HCT116 (cell line): ENCODE results near the gene USF2. TPM values are rescaled to one million over a fixed set of nuclear protein-coding genes. Genes with fewer than 3 reads are reported as not detected.

Source experiments
- ATAC-seq: fragments of 200-7000 bp; cut with Tn5 transposase; 2 replicates; pipeline ENCODE4 v1.9.1; 2020; ENCODE audit warnings: mild to moderate bottlenecking, moderate library complexity
- BruUV-seq: library from RNA; stranded (reverse); fragments of 400-500 nt; replicated peaks from 2 replicates; lab custom pipeline; 2021; lab: Mats Ljungman, UMichigan
- CTCF ChIA-PET: fragments of 300-600 bp; sonication (Branson Sonifier 250); formaldehyde crosslinking; loops from one replicate; lab custom pipeline; 2021; ENCODE audit warnings: antibody characterized with exemption; lab: Charles Lee
- POLR2A ChIA-PET: fragments of 300-600, 350-600 bp; sonication (Branson Sonifier 250); formaldehyde crosslinking; loops from one replicate; lab custom pipeline; 2021; ENCODE audit warnings: antibody characterized with exemption; lab: Charles Lee
- RAD21 ChIA-PET, 2 experiments: fragments of 300-600 bp; sonication (Branson Sonifier 250); formaldehyde crosslinking; loops; one replicate each; lab custom pipeline; 2023; ENCODE audit warnings: low total read pairs in 2 of 2; ENCODE audit not compliant: uncharacterized antibody in 2 of 2, unreplicated experiment in 2 of 2, low non-redundant PET in 1 of 2; lab: Charles Lee
- DNase-seq: peaks from one replicate; pipeline ENCODE4 v3.0.0-alpha.2; 2010; ENCODE audit warnings: low read depth, low spot score
- H2AFZ ChIP-seq: fragments of 200-600 bp; shearing (Covaris generic), sonication (generic); 2 replicates; pipeline ENCODE4 v1.6.1; 2017; ENCODE audit warnings: low read depth, mixed run types, mixed read lengths, antibody characterized with exemption, low read length; ENCODE audit not compliant: poor library complexity, severe bottlenecking
- H3K27ac ChIP-seq: 2 replicates; pipeline ENCODE4 v1.5.1; 2012; ENCODE audit warnings: low read depth, low read length
- H3K27me3 ChIP-seq: fragments of 200-600 bp; sonication (generic); 2 replicates; pipeline ENCODE4 v1.6.1; 2016; ENCODE audit warnings: mixed run types, low read length, mixed read lengths; ENCODE audit not compliant: insufficient read depth
- H3K36me3 ChIP-seq, 2 experiments: fragments of 200-500 bp in 1 of 2; fragments of 200-600 bp in 1 of 2; sonication (Bioruptor generic) in 1 of 2; sonication (generic) in 1 of 2; 2 replicates each; pipeline versions ENCODE4 v1.5.1 to v1.6.1; 2014 to 2016; ENCODE audit warnings: low read length in 2 of 2, inconsistent platforms in 1 of 2, mixed read lengths in 1 of 2, mixed run types in 1 of 2; ENCODE audit not compliant: insufficient read depth in 2 of 2, control insufficient read depth in 1 of 2
- H3K4me1 ChIP-seq, 2 experiments: fragments of 200-600 bp in 1 of 2; sonication (generic) in 1 of 2; 2 replicates each; pipeline versions ENCODE4 v1.5.1 to v1.6.1; 2012 to 2017; ENCODE audit warnings: low read length in 2 of 2, inconsistent platforms in 1 of 2, mild to moderate bottlenecking in 1 of 2, mixed read lengths in 1 of 2, mixed run types in 1 of 2, moderate library complexity in 1 of 2; ENCODE audit not compliant: insufficient read depth in 2 of 2, control insufficient read depth in 1 of 2
- H3K4me2 ChIP-seq: fragments of 200-600 bp; sonication (generic); 2 replicates; pipeline ENCODE4 v1.6.1; 2017; ENCODE audit warnings: mixed run types, low read length, mixed read lengths
- H3K4me3 ChIP-seq, 2 experiments: fragments of 200-600 bp in 1 of 2; sonication (generic) in 1 of 2; replicated peaks in 1 of 2; 2 replicates each; pipeline ENCODE4 v1.5.1; 2011 to 2016; ENCODE audit warnings: low read length in 2 of 2, control low read depth in 1 of 2, low read depth in 1 of 2, mild to moderate bottlenecking in 1 of 2, mixed read lengths in 1 of 2, mixed run types in 1 of 2
- H3K79me2 ChIP-seq: fragments of 200-600 bp; sonication (generic); 2 replicates; pipeline ENCODE4 v1.6.1; 2017; ENCODE audit warnings: mild to moderate bottlenecking, mixed run types, low read length, moderate library complexity, mixed read lengths; ENCODE audit not compliant: insufficient read depth
- H3K9ac ChIP-seq: fragments of 200-600 bp; sonication (generic); 2 replicates; pipeline ENCODE4 v1.6.1; 2016; ENCODE audit warnings: low read length, mixed read lengths
- H3K9me2 ChIP-seq: fragments of 200-600 bp; sonication (generic), shearing (Covaris generic); 2 replicates; pipeline ENCODE4 v1.6.1; 2017; ENCODE audit warnings: mixed run types, mild to moderate bottlenecking, moderate library complexity; ENCODE audit not compliant: insufficient read depth
- H3K9me3 ChIP-seq, 2 experiments: fragments of 200-500 bp in 1 of 2; fragments of 200-600 bp in 1 of 2; sonication (Bioruptor generic) in 1 of 2; sonication (generic) in 1 of 2; 2 replicates each; pipeline ENCODE4 v1.6.1; 2014 to 2017; ENCODE audit warnings: low read length in 2 of 2, mixed read lengths in 2 of 2, inconsistent platforms in 1 of 2, low read depth in 1 of 2, mild to moderate bottlenecking in 1 of 2, mixed run types in 1 of 2, moderate library complexity in 1 of 2; ENCODE audit not compliant: control insufficient read depth in 1 of 2, insufficient read depth in 1 of 2
- H4K20me1 ChIP-seq: fragments of 200-600 bp; sonication (generic), shearing (Covaris generic); 2 replicates; pipeline ENCODE4 v1.6.1; 2017; ENCODE audit warnings: mixed run types, mild to moderate bottlenecking, moderate library complexity; ENCODE audit not compliant: insufficient read depth
- CBX3 ChIP-seq: IDR thresholded peaks from 2 replicates; pipeline ENCODE4 v1.6.1; 2012; ENCODE audit warnings: low read depth
- CEBPB ChIP-seq: IDR thresholded peaks from 2 replicates; pipeline ENCODE4 v1.6.1; 2012; ENCODE audit warnings: low read depth
- EGR1 ChIP-seq: IDR thresholded peaks from 2 replicates; pipeline ENCODE4 v1.6.1; 2012; ENCODE audit warnings: low read depth
- ELF1 ChIP-seq: IDR thresholded peaks from 2 replicates; pipeline ENCODE4 v1.6.1; 2012; ENCODE audit warnings: low read depth, borderline replicate concordance
- EZH2 ChIP-seq: fragments of 200-600 bp; sonication (generic); IDR thresholded peaks from 2 replicates; pipeline ENCODE4 v1.6.1; 2017; ENCODE audit warnings: antibody characterized with exemption, mixed run types
- FOSL1 ChIP-seq: IDR thresholded peaks from 2 replicates; pipeline ENCODE4 v1.6.1; 2012; ENCODE audit warnings: low read depth
- JUND ChIP-seq: IDR thresholded peaks from 2 replicates; pipeline ENCODE4 v1.6.1; 2012
- POLR2A ChIP-seq: IDR thresholded peaks from 2 replicates; pipeline ENCODE4 v1.7.0; 2011; ENCODE audit warnings: borderline replicate concordance; ENCODE audit not compliant: insufficient read depth, insufficient read length; ENCODE audit errors: extremely low read depth
- POLR2AphosphoS5 ChIP-seq: IDR thresholded peaks from 2 replicates; pipeline ENCODE4 v1.6.1; 2011; ENCODE audit warnings: mild to moderate bottlenecking, low read depth, low read length, moderate library complexity
- RAD21 ChIP-seq: IDR thresholded peaks from 2 replicates; pipeline ENCODE4 v1.6.1; 2012; ENCODE audit warnings: low read depth, mild to moderate bottlenecking
- SIN3A ChIP-seq: IDR thresholded peaks from 2 replicates; pipeline ENCODE4 v1.6.1; 2012; ENCODE audit warnings: low read depth
- SP1 ChIP-seq: IDR thresholded peaks from 2 replicates; pipeline ENCODE4 v1.6.1; 2012; ENCODE audit warnings: low read depth
- ZFX ChIP-seq: fragments of 450-650 bp; IDR thresholded peaks from 2 replicates; pipeline ENCODE4 v1.6.1; 2017
- ZNF274 ChIP-seq: fragments of 200-500 bp; sonication (Bioruptor generic); IDR thresholded peaks from 2 replicates; pipeline ENCODE4 v1.6.1; 2014; ENCODE audit warnings: mild to moderate bottlenecking, low read depth, low read length, inconsistent platforms
- intact Hi-C: fragments of 100-400 bp; cut with micrococcal nuclease; formaldehyde crosslinking; loops from 2 replicates; pipeline ENCODE4 v1.10.0; 2022
- total RNA-seq: library from RNA; stranded (reverse); gene quantifications from one replicate; pipeline ENCODE4 v1.2.1, GENCODE V29; 2021; ENCODE audit not compliant: unreplicated experiment
- TF ChIP-seq, protein P1 (sequence below): IDR thresholded peaks from 2 replicates; pipeline ENCODE4 v1.6.1; 2012
- TF ChIP-seq, protein P2 (sequence below): IDR thresholded peaks from 2 replicates; pipeline ENCODE4 v1.6.1; 2011; ENCODE audit warnings: mild to moderate bottlenecking, low read length, moderate library complexity; ENCODE audit not compliant: insufficient replicate concordance; ENCODE audit errors: extremely low read depth
- TF ChIP-seq, protein P3 (sequence below), 3 experiments: fragments of 200-600 bp in 1 of 3; sonication (generic) in 1 of 3; IDR thresholded peaks in 2 of 3; conservative IDR thresholded peaks in 1 of 3; 2 replicates each; pipeline ENCODE4 v1.5.1; 2012 to 2017; ENCODE audit warnings: low read depth in 2 of 3, low read length in 2 of 3, antibody characterized with exemption in 1 of 3, borderline replicate concordance in 1 of 3, control low read depth in 1 of 3, mild to moderate bottlenecking in 1 of 3, mixed read lengths in 1 of 3, mixed run types in 1 of 3, moderate library complexity in 1 of 3; ENCODE audit not compliant: insufficient read depth in 1 of 3
- TF ChIP-seq, protein P4 (sequence below): IDR thresholded peaks from 2 replicates; pipeline ENCODE4 v1.6.1; 2012

USF2 gene
- total RNA-seq, 1 experiment from 2014 or later: 98.4 TPM

DNA sequence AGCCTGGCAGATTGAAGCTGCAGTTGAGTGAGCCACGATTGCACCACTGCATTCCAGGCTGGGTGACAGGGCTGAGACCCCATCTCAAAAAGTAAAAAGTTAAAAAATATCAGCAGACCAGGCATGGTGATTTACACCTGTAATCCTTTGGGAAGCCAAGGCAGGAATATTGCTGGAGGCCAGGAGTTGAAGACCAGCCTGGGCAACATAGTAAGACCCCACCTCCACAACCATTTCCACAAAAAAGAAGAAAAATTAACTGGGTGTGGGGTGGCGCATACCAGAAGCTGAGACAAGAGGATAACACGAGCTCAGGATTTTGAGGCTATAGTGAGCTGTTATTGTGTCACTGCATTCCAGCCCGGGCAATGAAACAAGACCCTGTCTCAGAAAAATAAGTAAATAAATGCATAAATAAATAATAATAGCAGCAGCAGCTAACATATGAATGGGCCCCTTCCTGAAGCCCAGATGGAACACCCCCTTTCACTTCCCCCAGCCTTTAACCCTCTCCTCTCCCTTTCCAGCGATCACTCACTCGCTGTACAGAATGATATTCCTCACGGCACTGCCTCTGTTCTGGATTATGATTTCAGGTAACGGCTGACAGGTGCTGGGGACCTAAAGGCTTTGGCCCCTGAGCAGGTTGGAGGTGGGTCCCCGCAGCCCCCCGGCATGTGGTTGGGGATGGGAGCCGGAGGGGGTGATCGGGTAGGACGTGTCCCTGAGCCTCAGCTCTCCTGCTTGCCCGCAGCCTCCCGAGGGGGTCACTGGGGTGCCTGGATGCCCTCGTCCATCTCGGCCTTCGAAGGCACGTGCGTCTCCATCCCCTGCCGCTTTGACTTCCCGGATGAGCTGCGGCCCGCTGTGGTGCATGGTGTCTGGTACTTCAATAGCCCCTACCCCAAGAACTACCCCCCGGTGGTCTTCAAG is 26.4 kb downstream of the USF2 start:
- ATAC-seq (no peak), DNase-seq (no peak)
- Histone ChIP-seq H3K9me3 (peaks cover 0 to 6% of the 10 kb centered on the region in 2 experiments; a peak in 1 of 4 replicates), H3K79me2 (no peaks in the 10 kb centered on the region), H3K4me1 (peaks cover 0 to 7% of the 10 kb centered on the region in 2 experiments; a peak in 1 of 4 replicates), H3K27me3 (no peaks in the 10 kb centered on the region), H3K9me2 (no peaks in the 10 kb centered on the region), H3K27ac (no peak overlapping the region), H4K20me1 (no peaks in the 10 kb centered on the region), H3K4me3 (no peak overlapping the region), H2AFZ (no peak overlapping the region), H3K9ac (no peak overlapping the region), H3K36me3 (no peaks in the 10 kb centered on the region), H3K4me2 (no peak overlapping the region)
- intact Hi-C loops: no loop called here
- ChIA-PET POLR2A (no interaction called here), RAD21 (no interaction called here), CTCF (no interaction called here)
- BruUV-seq: no TSS peak
- no peak for TF ChIP-seq SP1
- TF ChIP-seq POLR2AphosphoS5: no peak
- no peak for TF ChIP-seq EGR1
- no peak for TF ChIP-seq ZNF274
- TF ChIP-seq, protein P1, sequence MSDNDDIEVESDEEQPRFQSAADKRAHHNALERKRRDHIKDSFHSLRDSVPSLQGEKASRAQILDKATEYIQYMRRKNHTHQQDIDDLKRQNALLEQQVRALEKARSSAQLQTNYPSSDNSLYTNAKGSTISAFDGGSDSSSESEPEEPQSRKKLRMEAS: no peak
- no peak for TF ChIP-seq EZH2
- TF ChIP-seq, protein P2, sequence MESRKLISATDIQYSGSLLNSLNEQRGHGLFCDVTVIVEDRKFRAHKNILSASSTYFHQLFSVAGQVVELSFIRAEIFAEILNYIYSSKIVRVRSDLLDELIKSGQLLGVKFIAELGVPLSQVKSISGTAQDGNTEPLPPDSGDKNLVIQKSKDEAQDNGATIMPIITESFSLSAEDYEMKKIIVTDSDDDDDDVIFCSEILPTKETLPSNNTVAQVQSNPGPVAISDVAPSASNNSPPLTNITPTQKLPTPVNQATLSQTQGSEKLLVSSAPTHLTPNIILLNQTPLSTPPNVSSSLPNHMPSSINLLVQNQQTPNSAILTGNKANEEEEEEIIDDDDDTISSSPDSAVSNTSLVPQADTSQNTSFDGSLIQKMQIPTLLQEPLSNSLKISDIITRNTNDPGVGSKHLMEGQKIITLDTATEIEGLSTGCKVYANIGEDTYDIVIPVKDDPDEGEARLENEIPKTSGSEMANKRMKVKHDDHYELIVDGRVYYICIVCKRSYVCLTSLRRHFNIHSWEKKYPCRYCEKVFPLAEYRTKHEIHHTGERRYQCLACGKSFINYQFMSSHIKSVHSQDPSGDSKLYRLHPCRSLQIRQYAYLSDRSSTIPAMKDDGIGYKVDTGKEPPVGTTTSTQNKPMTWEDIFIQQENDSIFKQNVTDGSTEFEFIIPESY: no peak
- TF ChIP-seq JUND: no peak
- TF ChIP-seq, protein P3, sequence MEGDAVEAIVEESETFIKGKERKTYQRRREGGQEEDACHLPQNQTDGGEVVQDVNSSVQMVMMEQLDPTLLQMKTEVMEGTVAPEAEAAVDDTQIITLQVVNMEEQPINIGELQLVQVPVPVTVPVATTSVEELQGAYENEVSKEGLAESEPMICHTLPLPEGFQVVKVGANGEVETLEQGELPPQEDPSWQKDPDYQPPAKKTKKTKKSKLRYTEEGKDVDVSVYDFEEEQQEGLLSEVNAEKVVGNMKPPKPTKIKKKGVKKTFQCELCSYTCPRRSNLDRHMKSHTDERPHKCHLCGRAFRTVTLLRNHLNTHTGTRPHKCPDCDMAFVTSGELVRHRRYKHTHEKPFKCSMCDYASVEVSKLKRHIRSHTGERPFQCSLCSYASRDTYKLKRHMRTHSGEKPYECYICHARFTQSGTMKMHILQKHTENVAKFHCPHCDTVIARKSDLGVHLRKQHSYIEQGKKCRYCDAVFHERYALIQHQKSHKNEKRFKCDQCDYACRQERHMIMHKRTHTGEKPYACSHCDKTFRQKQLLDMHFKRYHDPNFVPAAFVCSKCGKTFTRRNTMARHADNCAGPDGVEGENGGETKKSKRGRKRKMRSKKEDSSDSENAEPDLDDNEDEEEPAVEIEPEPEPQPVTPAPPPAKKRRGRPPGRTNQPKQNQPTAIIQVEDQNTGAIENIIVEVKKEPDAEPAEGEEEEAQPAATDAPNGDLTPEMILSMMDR (IDR thresholded peaks at IDR 0.05 in 2 of 3, conservative IDR thresholded peaks at IDR 0.05 in 1 of 3; ENCODE audit: borderline replicate concordance in 1 of 3, insufficient read depth in 1 of 3, low read depth in 2 of 3, low read length in 2 of 3): no peak
- TF ChIP-seq CEBPB: no peak
- no peak for TF ChIP-seq ZFX
- TF ChIP-seq RAD21: no peak
- TF ChIP-seq POLR2A: no peak
- no peak for TF ChIP-seq ELF1
- TF ChIP-seq FOSL1: no peak
- TF ChIP-seq, protein P4, sequence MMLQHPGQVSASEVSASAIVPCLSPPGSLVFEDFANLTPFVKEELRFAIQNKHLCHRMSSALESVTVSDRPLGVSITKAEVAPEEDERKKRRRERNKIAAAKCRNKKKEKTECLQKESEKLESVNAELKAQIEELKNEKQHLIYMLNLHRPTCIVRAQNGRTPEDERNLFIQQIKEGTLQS: no peak
- TF ChIP-seq CBX3: no peak
- TF ChIP-seq SIN3A: no peak
